ENCODE measurements around the gene EEF1AKMT4. TPM values are rescaled to one million over a fixed set of nuclear protein-coding genes. Genes with fewer than 3 reads are reported as not detected.

The EEF1AKMT4 gene
- total and polyA plus RNA-seq, 10 of the 15 experiments (the other 5 are each of a cell fraction or from before 2014, with no cell fraction given), result 7.5 to 26.8 (median 18.3) TPM

GRCh38 chr3:184242297-184242685 is 7.2 kb upstream of the EEF1AKMT4 start (continued):
- no peak for TF ChIP-seq PRDM15 (CRISPR knock-in tag; IDR thresholded peaks at IDR 0.05)
- no peak for TF ChIP-seq ATF3 (IDR thresholded peaks at IDR 0.05; ENCODE audit: borderline replicate concordance, extremely low read depth, low read depth, low read length)
- no peak for TF ChIP-seq ZBTB4 (CRISPR knock-in tag; IDR thresholded peaks at IDR 0.05)
- TF ChIP-seq POLR2AphosphoS2 (IDR thresholded peaks at IDR 0.05; ENCODE audit: low read depth, low read length), result no peak
- TF ChIP-seq RCOR1 (conservative IDR thresholded peaks at IDR 0.05; ENCODE audit: low read depth, low read length), result no peak
- TF ChIP-seq, protein P1, sequence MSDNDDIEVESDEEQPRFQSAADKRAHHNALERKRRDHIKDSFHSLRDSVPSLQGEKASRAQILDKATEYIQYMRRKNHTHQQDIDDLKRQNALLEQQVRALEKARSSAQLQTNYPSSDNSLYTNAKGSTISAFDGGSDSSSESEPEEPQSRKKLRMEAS (IDR thresholded peaks at IDR 0.05; ENCODE audit: low read depth, low read length), result no peak
- TF ChIP-seq KAT2A (conservative IDR thresholded peaks at IDR 0.05; ENCODE audit: control insufficient read depth, low read depth, low read length), result no peak
